Measurements from ENCODE around the gene CAPN14.

The CAPN14 gene

GRCh38 chr2:31197669-31198068 is 19.6 kb downstream of the CAPN14 start:
- Histone ChIP-seq H3K4me3 (ENCODE audit: low read depth, low read length) (no peak overlapping the region), H3K36me3 (ENCODE audit: control insufficient read depth in 2 of 2, insufficient read depth in 1 of 2, low read length in 2 of 2) (no peaks in the 10 kb centered on the region), H3K27ac (ENCODE audit: extremely low read depth, low read depth, low read length) (no peak overlapping the region), H3K4me1 (ENCODE audit: control insufficient read depth, insufficient read depth, low read length) (no peaks in the 10 kb centered on the region), H3K9me3 (ENCODE audit: control insufficient read depth, insufficient read depth, low read depth, low read length) (no peaks in the 10 kb centered on the region)
- TF ChIP-seq ZNF266 (tag by site-specific recombination; IDR thresholded peaks at IDR 0.05; ENCODE audit: low read depth) (no peak), ZFP69B (tag by site-specific recombination; IDR thresholded peaks at IDR 0.05) (no peak), WT1 (tag by site-specific recombination; IDR thresholded peaks at IDR 0.05) (no peak), YY2 (tag by site-specific recombination; IDR thresholded peaks at IDR 0.05) (no peak)
- ChIA-PET POLR2A (no interaction called here), CTCF (no interaction called here)

DNA sequence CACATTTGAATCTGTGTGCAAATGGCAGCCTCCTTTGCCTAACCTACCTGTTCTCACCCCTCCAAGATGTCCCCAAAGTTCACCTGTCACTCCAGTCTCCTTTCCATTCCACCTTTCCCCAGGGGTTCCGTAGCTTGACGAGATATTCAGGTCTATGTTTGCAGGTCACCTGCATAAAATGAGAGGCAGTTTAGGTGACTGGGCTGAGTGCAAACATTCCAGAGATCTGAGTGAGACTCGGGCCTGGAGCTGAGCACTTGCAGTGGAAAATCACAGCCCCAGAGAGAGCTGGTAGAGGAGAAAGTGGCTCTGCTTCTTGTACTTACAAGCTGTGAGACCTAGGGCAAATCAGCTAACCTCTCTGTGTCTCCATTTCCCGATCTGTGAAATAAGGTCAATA is 20.1 kb downstream of the CAPN14 start:
- no peaks in the 10 kb centered on the region for H3K9me3 ChIP-seq (ENCODE audit: control insufficient read depth, insufficient read depth, low read depth, low read length)
- TF ChIP-seq ZNF138 (tag by site-specific recombination; IDR thresholded peaks at IDR 0.05; ENCODE audit: borderline replicate concordance) (no peak), ZNF214 (tag by site-specific recombination; IDR thresholded peaks at IDR 0.05; ENCODE audit: borderline replicate concordance) (no peak), BCL11B (tag by site-specific recombination; IDR thresholded peaks at IDR 0.05; ENCODE audit: low read depth) (no peak), ZNF184 (tag by site-specific recombination; IDR thresholded peaks at IDR 0.05) (no peak), ZSCAN16 (tag by site-specific recombination; IDR thresholded peaks at IDR 0.05) (no peak), ZNF664 (tag by site-specific recombination; IDR thresholded peaks at IDR 0.05) (no peak), ZFHX2 (tag by site-specific recombination; conservative IDR thresholded peaks at IDR 0.05) (no peak), ZNF23 (tag by site-specific recombination; IDR thresholded peaks at IDR 0.05; ENCODE audit: borderline replicate concordance) (no peak), ZNF701 (tag by site-specific recombination; IDR thresholded peaks at IDR 0.05) (no peak), ZNF623 (tag by site-specific recombination; IDR thresholded peaks at IDR 0.05) (no peak), ZNF133 (tag by site-specific recombination; IDR thresholded peaks at IDR 0.05) (no peak)
- TF ChIP-seq, protein P1, sequence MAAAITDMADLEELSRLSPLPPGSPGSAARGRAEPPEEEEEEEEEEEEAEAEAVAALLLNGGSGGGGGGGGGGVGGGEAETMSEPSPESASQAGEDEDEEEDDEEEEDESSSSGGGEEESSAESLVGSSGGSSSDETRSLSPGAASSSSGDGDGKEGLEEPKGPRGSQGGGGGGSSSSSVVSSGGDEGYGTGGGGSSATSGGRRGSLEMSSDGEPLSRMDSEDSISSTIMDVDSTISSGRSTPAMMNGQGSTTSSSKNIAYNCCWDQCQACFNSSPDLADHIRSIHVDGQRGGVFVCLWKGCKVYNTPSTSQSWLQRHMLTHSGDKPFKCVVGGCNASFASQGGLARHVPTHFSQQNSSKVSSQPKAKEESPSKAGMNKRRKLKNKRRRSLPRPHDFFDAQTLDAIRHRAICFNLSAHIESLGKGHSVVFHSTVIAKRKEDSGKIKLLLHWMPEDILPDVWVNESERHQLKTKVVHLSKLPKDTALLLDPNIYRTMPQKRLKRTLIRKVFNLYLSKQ (tag by site-specific recombination; IDR thresholded peaks at IDR 0.05; ENCODE audit: borderline replicate concordance) = no peak
- CTCF ChIA-PET = no interaction called here
- POLR2A ChIA-PET = no interaction called here
- no peaks in the 10 kb centered on the region for H3K36me3 ChIP-seq (ENCODE audit: control insufficient read depth in 2 of 2, insufficient read depth in 1 of 2, low read length in 2 of 2)
- H3K4me3 ChIP-seq (ENCODE audit: low read depth, low read length) = no peak overlapping the region
- H3K4me1 ChIP-seq (ENCODE audit: control insufficient read depth, insufficient read depth, low read length) = no peaks in the 10 kb centered on the region
- no peak overlapping the region for H3K27ac ChIP-seq (ENCODE audit: extremely low read depth, low read depth, low read length)

GRCh38 chr2:31196622-31197021 is 20.7 kb downstream of the CAPN14 start:
- Histone ChIP-seq H3K27ac (ENCODE audit: extremely low read depth, low read depth, low read length) (no peak overlapping the region), H3K4me1 (ENCODE audit: control insufficient read depth, insufficient read depth, low read length) (no peaks in the 10 kb centered on the region), H3K36me3 (ENCODE audit: control insufficient read depth in 2 of 2, insufficient read depth in 1 of 2, low read length in 2 of 2) (no peaks in the 10 kb centered on the region), H3K4me3 (ENCODE audit: low read depth, low read length) (no peak overlapping the region), H3K9me3 (ENCODE audit: control insufficient read depth, insufficient read depth, low read depth, low read length) (no peaks in the 10 kb centered on the region)
- ChIA-PET CTCF (no interaction called here), POLR2A (no interaction called here)
- no peak for TF ChIP-seq ZNF324 (tag by site-specific recombination; IDR thresholded peaks at IDR 0.05)
- TF ChIP-seq, protein P2, sequence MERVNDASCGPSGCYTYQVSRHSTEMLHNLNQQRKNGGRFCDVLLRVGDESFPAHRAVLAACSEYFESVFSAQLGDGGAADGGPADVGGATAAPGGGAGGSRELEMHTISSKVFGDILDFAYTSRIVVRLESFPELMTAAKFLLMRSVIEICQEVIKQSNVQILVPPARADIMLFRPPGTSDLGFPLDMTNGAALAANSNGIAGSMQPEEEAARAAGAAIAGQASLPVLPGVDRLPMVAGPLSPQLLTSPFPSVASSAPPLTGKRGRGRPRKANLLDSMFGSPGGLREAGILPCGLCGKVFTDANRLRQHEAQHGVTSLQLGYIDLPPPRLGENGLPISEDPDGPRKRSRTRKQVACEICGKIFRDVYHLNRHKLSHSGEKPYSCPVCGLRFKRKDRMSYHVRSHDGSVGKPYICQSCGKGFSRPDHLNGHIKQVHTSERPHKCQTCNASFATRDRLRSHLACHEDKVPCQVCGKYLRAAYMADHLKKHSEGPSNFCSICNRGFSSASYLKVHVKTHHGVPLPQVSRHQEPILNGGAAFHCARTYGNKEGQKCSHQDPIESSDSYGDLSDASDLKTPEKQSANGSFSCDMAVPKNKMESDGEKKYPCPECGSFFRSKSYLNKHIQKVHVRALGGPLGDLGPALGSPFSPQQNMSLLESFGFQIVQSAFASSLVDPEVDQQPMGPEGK (tag by site-specific recombination; IDR thresholded peaks at IDR 0.05) = no peak
- TF ChIP-seq ZBTB49 (tag by site-specific recombination; IDR thresholded peaks at IDR 0.05; ENCODE audit: low read depth) = no peak
- TF ChIP-seq ZNF23 (tag by site-specific recombination; IDR thresholded peaks at IDR 0.05; ENCODE audit: borderline replicate concordance) = no peak
- no peak for TF ChIP-seq ZNF664 (tag by site-specific recombination; IDR thresholded peaks at IDR 0.05)
- no peak for TF ChIP-seq ZNF529 (tag by site-specific recombination; IDR thresholded peaks at IDR 0.05; ENCODE audit: insufficient replicate concordance)
- TF ChIP-seq ZBTB7A (tag by site-specific recombination; IDR thresholded peaks at IDR 0.05; ENCODE audit: low read depth) = no peak
- TF ChIP-seq BCL11A (tag by site-specific recombination; IDR thresholded peaks at IDR 0.05; ENCODE audit: low read depth) = no peak
- TF ChIP-seq ZNF626 (tag by site-specific recombination; IDR thresholded peaks at IDR 0.05) = no peak
- TF ChIP-seq ZNF501 (tag by site-specific recombination; IDR thresholded peaks at IDR 0.05) = no peak
